Mucosa of stomach (tissue), 1 donor: ENCODE results near the gene LCT.
"Not testable (repeated sequence)": the region's sequence is repeated elsewhere in the genome, so short reads cannot be mapped to it uniquely, and the experiment has no call there.

Source experiments
- H3K27me3 ChIP-seq: one replicate; pipeline ENCODE4 v1.7.0; 2013; ENCODE audit warnings: mild to moderate bottlenecking, low read length; ENCODE audit not compliant: control insufficient read depth, insufficient read depth
- H3K36me3 ChIP-seq: one replicate; pipeline ENCODE4 v1.7.0; 2013; ENCODE audit warnings: low read length; ENCODE audit not compliant: control insufficient read depth, insufficient read depth
- H3K4me1 ChIP-seq: one replicate; pipeline ENCODE4 v1.7.0; 2013; ENCODE audit warnings: mild to moderate bottlenecking, low read length; ENCODE audit not compliant: control insufficient read depth, insufficient read depth
- H3K4me3 ChIP-seq: one replicate; pipeline ENCODE4 v1.7.0; 2013; ENCODE audit warnings: low read length
- H3K9ac ChIP-seq: one replicate; pipeline ENCODE4 v1.7.0; 2013; ENCODE audit warnings: mild to moderate bottlenecking, low read length, moderate library complexity
- H3K9me3 ChIP-seq: one replicate; pipeline ENCODE4 v1.7.0; 2013; ENCODE audit warnings: mild to moderate bottlenecking, low read length, moderate library complexity; ENCODE audit not compliant: control insufficient read depth
- donor health status: Pancreatic carcinoma.

LCT gene

DNA sequence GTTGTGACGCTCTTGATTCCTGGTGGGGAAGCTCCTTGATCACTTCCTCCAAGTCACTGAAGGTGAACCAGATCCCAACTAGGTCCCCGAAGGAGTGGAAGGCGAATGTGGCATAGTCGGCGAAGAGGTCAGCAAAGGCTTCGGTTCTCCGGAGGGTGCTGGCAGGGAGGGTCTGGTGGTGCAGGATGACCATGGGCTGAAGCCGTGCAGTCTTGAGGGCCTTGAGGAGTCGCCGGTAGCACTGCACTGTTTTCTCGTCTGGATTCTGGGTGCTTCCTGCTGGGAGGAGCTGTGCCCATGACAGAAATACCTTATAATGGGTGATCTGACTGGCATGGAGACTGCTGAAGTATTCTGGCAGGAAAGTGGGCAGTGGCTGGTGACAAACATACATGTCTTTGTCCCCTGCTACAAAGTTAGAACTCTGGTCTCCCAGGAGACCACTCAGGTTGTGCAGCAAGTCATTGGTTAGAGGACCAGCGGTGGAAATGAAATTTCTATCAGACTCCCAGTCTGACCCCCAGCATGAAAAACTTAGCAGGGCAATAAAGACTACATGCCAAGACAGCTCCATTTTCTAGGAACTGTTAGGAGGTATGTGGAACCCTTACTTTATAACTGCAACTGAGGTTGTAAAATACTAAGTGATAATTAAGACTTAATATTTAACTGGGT, at the start of gene LCT:
TSS of gene LCT (minus strand) at position 589 of the 675 bp plus-strand sequence. CDS start at position 574, 15 bp downstream.
- H3K36me3 ChIP-seq: no peaks in the 10 kb centered on the region
- H3K27me3 ChIP-seq: no peaks in the 10 kb centered on the region
- no peak within 1 kb of the TSS for H3K4me3 ChIP-seq
- H3K4me1 ChIP-seq: no peaks in the 10 kb centered on the region
- no peak within 1 kb of the TSS for H3K9ac ChIP-seq
- no peaks in the 10 kb centered on the region for H3K9me3 ChIP-seq

DNA sequence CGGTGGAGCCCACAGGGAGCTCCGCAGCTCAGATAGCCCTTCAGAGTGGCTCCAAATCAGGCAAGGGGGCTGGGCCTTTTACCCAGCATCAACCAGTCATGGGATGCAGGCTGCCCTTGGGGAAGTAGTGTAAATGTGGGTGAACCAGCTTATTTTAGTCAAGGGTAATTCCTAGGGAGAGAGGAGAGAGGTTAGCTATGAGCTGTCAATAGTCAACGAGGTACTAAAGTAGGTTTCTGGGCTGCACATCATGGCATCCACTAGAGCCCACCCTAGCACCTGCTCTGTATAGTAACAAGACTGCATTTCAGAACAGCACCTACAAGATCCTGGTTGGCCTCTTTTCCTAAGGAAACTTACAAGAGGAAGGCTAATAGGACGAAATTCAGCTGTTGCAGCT, 48.7 kb upstream of the LCT start:
- Histone ChIP-seq H3K4me3 (no peak overlapping the region), H3K27me3 (no peaks in the 10 kb centered on the region), H3K9ac (no peak overlapping the region), H3K36me3 (no peaks in the 10 kb centered on the region), H3K9me3 (no peaks in the 10 kb centered on the region), H3K4me1 (no peaks in the 10 kb centered on the region)

DNA sequence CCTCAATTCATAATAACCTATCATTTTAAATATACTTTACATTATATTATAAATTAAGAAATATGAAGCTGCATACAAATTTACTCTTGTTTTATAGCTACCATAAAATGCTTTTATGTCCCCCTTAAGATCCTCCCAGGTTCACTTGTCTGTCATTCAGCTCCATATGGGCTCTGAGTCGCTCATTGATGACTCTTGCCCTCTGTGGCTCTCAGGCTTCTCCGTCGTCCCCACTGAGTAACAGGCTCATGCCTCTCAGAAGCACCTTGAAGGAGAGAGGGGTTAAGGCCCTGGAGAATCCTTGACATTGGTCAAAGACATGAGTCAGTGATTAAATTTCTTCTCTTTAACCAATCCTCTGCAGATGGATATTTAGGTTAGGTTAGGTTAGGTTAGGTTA, 45.4 kb upstream of the LCT start:
- no peaks in the 10 kb centered on the region for H3K27me3 ChIP-seq
- H3K9ac ChIP-seq: no peak overlapping the region
- H3K9me3 ChIP-seq: no peaks in the 10 kb centered on the region

DNA sequence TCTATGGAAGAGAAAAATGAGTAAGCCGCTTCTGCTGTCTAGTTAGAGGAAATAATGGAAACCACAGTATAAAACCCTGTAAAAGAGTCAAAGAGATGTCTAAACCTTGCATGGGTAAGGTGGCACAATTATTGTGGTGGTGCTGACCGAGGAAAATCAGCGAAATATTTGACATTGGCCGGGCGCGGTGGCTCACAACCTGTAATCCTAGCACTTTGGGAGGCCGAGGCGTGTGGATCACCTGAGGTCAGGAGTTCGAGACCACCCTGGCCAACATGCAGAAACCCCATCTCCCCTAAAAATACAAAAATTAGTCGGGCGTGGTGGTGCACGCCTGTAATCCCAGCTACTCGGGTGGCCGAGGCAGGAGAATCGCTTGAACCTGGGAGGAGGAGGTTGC, 39.8 kb upstream of the LCT start:
- Histone ChIP-seq H3K9ac (peak overlapping the region; percentile 79), H3K4me3 (peak overlapping the region; percentile 80), H3K4me1 (peaks cover 13% of the 10 kb centered on the region)
- H3K9me3 ChIP-seq, H3K27me3 ChIP-seq, H3K36me3 ChIP-seq: not testable (repeated sequence)

More for the DNA sequence above, 45.4 kb upstream of the LCT start:
- H3K4me3 ChIP-seq: no peak overlapping the region
- no peaks in the 10 kb centered on the region for H3K4me1 ChIP-seq
- no peaks in the 10 kb centered on the region for H3K36me3 ChIP-seq

DNA sequence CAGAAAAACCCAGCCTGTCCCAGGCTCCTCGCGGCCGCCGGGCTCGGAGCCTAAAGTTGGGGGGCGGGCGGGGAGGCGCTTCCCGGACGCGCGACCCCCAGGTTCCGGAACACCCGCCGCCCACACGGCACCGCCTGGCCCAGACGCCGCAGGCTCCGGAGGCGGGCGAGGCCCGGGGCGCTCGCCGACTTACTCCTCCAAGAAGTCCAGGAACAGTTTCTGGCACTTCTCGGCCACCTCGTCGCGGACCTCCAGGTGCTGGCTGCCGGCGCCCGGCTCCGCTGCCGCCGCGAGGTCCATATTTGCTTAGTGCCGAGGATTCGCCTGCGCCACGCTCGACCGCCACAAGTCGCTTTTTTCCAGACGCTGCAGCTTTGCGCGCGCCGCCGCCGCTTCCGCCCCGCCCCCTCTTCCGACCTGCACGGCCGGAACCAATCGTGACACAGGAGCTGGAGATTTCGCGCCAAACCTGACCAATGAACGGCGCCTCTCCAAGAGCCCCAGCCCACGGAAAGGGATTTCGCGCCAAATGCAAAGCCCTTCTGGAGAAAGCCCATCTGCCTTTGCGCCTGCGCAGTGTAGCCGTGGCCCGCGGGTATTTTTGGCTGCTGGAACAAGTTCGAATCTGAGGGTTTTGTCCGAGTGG, 39.2 kb upstream of the LCT start, which contains the start of gene MCM6:
TSS of gene MCM6 (minus strand) at position 378 of the 646 bp plus-strand sequence. CDS start at position 300, 78 bp downstream.
- Histone ChIP-seq H3K4me1 (peaks cover 13% of the 10 kb centered on the region), H3K27me3 (no peaks in the 10 kb centered on the region), H3K9ac (peak within 1 kb of the TSS; percentile 79), H3K36me3 (no peaks in the 10 kb centered on the region), H3K4me3 (peak within 1 kb of the TSS; percentile 80), H3K9me3 (no peaks in the 10 kb centered on the region)

DNA sequence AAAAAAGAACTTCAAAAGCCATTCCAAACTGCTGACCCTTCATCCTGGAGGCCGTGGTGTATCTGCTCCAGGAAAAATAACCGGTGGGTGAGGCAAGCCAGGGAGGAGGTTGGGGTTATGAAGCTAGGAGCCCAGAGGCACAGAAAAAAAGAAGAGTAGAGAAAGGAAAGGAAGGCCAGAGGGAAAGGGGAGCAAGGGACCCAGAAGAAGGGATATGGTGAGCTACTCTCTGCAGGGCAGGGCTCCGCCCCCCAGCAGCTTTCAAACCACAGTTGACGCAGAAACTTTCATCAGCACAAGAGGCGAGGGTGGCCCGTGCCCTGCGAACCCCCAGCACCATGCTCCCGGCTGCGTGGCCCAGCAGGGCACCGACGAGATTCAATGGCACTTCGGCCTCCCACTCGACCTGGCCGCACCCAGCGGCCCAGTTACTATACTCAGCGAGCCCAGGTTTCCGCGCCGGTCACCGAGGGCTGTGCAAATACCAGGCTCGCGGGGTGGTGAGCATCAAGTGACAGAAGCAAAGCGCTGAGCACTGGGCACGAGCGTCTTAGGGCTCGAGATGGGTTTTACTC, 38.6 kb upstream of the LCT start:
- H3K9me3 ChIP-seq: no peaks in the 10 kb centered on the region
- no peaks in the 10 kb centered on the region for H3K36me3 ChIP-seq
- peaks cover 13% of the 10 kb centered on the region for H3K4me1 ChIP-seq
- no peaks in the 10 kb centered on the region for H3K27me3 ChIP-seq
- peak overlapping the region; percentile 80 for H3K4me3 ChIP-seq
- peak overlapping the region; percentile 79 for H3K9ac ChIP-seq

DNA sequence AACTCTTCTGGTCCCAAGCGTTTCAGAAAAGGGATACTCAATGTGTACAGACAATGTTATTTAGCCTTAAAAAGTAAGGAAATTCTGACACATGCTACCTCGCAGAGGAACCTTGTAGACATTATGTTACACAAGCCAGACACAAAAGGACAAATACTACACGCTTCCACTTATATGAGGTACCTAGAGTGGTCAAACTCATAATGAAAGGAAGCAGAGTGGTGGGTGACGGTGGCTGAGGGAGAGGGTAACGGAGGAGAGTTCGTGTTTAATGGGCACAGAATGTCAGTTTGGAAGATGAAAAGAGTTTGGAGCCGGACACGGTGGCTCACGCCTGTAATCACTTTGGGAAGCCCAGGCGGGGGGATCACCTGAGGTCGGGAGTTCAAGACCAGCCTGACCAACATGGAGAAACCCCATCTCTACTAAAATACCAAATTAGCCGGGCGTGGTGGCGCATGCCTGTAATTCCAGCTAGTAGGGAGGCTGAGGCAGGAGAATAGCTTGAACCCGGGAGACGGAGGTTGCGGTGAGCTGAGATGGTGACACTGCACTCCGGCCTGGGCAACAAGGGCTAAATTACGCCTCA, 37.9 kb upstream of the LCT start:
- H3K36me3 ChIP-seq: no peaks in the 10 kb centered on the region
- no peak overlapping the region for H3K9ac ChIP-seq
- no peaks in the 10 kb centered on the region for H3K27me3 ChIP-seq
- H3K4me3 ChIP-seq: no peak overlapping the region
- H3K9me3 ChIP-seq: no peaks in the 10 kb centered on the region
- peaks cover 13% of the 10 kb centered on the region for H3K4me1 ChIP-seq

DNA sequence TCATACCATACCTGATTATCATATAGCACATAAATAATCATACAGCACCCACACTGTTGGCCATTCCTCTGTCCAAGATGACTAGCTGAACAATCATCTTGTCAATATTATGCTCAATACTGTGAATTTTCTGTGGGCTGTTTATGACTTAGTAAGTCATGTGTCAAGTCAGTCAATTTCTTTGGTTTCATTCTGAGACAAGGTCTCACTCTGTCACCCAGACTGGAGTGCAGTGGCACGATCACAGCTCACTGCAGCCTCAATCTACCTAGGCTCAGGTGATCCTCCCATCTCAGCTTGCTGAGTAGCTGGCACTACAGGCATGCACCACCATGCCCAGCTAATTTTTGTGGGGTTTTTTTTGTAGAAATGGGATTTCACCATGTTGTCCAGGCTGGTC, 33.6 kb upstream of the LCT start:
- no peaks in the 10 kb centered on the region for H3K27me3 ChIP-seq
- no peak overlapping the region for H3K4me3 ChIP-seq
- H3K9me3 ChIP-seq: no peaks in the 10 kb centered on the region
- H3K9ac ChIP-seq: no peak overlapping the region
- H3K36me3 ChIP-seq: peaks cover 1% of the 10 kb centered on the region
- peaks cover 13% of the 10 kb centered on the region for H3K4me1 ChIP-seq

DNA sequence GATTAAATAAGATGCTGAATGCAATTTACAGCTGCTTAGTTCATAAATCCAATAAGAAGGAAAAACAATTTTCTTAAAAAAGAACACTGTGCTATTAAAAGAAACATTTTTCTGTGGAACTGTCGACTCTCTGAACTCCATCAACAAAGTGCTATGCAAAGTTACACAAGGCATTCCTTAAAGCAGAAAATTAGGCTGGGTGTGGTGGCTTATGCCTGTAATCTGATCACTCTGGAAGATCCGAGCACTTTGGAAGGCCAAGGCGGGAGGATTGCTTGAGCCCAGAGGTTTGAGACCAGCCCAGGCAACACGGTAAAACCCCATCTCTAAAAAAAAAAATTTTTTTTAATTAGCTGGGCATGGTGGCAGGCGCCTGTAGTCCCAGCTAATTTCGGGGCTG, 26.2 kb upstream of the LCT start:
- H3K9ac ChIP-seq: no peak overlapping the region
- no peak overlapping the region for H3K4me3 ChIP-seq
- H3K4me1 ChIP-seq: no peaks in the 10 kb centered on the region
- H3K36me3 ChIP-seq: peaks cover 10% of the 10 kb centered on the region
- no peaks in the 10 kb centered on the region for H3K9me3 ChIP-seq
- H3K27me3 ChIP-seq: no peaks in the 10 kb centered on the region

DNA sequence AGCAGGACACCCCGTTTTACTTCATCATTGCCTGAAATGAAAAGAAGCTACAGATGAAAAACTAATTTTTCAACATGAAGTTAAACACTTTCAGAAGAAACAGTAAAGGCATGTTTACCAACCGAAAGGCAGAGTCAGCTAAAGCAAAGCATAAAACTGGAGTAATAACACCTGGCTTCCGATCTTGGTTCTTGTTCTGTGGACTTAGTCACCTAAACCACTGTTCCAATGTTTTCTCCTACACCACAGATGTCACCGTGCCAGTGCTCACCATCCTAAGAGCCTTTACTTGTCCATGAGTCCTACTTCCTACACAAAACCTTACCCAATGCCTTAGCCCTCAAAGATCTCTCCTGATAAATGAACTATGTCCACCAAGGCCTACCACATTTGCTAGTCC, 25.7 kb upstream of the LCT start:
- H3K27me3 ChIP-seq: no peaks in the 10 kb centered on the region
- H3K9ac ChIP-seq: no peak overlapping the region
- H3K4me3 ChIP-seq: no peak overlapping the region
- peaks cover 10% of the 10 kb centered on the region for H3K36me3 ChIP-seq
- no peaks in the 10 kb centered on the region for H3K9me3 ChIP-seq
- H3K4me1 ChIP-seq: no peaks in the 10 kb centered on the region

DNA sequence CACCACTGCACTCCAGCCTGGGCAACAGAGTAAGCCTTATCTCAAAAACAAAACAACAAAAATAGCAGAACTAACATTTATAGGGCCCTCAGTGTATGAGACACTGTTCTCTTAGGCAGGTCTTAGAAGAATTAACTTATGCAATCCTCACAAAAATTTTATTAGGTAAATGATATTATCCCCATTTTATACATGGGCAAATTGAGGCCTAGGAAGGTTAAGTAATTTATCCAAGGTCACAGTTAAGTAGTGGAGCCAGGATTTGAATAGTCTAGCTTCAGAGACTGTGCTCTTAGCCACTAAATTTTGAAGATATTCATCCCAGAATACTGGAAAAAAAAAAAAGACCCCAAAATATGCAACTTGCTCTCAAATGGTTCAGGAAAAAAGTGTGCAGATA, 16.4 kb upstream of the LCT start:
- Histone ChIP-seq H3K9me3 (no peaks in the 10 kb centered on the region), H3K4me3 (no peak overlapping the region), H3K4me1 (no peaks in the 10 kb centered on the region), H3K27me3 (no peaks in the 10 kb centered on the region), H3K9ac (no peak overlapping the region), H3K36me3 (no peaks in the 10 kb centered on the region)

DNA sequence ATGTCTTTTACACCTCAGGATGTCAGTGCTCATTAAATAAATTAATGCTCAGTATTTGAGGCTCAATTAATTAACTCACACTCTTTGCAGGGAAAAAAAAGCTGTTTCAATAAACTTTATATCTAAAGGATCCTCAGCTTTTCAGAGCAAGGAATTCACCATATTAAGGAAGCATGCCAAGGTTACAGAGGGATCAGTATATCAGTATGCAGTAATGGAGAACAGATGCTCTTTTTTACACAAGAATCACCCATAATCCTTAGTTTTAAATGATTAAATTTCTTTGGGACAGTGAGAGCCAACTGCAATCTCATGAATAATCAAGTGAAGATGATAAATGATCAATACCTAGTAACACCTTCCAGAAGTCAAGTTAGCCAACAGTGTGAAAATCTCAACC, 14.9 kb upstream of the LCT start:
- no peaks in the 10 kb centered on the region for H3K27me3 ChIP-seq
- no peak overlapping the region for H3K9ac ChIP-seq
- H3K4me3 ChIP-seq: no peak overlapping the region
- no peaks in the 10 kb centered on the region for H3K36me3 ChIP-seq
- no peaks in the 10 kb centered on the region for H3K9me3 ChIP-seq
- H3K4me1 ChIP-seq: no peaks in the 10 kb centered on the region
